ENCODE results near the gene UAP1L1. TPM values are rescaled to one million over a fixed set of nuclear protein-coding genes. Genes with fewer than 3 reads are reported as not detected.

The UAP1L1 gene
- total RNA-seq = 6.0 and 9.9 TPM in 2 replicates

GRCh38 chr9:137077010-137077747, at the start of gene UAP1L1:
UAP1L1 (plus strand) TSS chr9:137077517; CDS start chr9:137077533, 16 bp downstream.

GRCh38 chr9:137031904-137032640, 45.2 kb upstream of the UAP1L1 start, which contains the start of gene FUT7:
FUT7 (minus strand) TSS chr9:137032088; CDS start chr9:137031991, 97 bp downstream.

DNA sequence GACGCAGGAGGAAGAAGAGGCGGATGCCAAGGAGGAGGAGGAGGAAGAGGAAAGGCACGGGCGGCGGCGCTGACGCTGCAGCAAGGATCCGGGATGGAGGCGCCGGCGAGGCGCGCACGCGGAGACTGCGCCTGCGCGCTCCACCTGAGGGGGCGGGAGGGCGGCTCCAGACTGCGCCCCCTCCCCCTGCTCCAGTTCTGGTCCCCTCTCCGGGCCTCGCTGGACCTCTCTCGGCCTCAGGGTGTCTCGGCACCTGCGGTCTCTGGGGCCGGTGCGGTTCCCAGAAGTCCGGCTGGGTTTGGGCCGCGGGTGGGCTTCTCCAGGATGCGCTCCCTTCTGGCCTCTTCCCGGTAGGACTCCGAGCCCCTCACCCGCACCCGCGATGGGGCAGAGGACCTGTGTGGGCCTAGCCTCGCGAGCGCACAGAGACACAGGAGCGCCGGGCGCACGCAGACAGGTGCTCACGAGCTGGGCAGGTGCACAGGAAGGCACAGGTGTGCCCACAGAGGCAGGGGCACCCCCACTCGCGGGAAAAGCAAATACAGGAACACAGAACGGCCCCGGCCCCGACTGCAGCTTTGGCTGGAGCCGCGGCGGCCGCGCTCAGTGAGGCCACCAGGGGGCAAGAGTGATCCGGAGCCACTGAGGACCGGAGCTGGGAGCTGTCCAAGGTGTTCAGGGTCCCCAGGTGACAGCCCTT, 31.1 kb upstream of the UAP1L1 start, which contains the start of gene NPDC1:
TSS of gene NPDC1 (minus strand) at position 90 of the 700 bp plus-strand sequence. CDS start 188 bp downstream, outside the sequence.

DNA sequence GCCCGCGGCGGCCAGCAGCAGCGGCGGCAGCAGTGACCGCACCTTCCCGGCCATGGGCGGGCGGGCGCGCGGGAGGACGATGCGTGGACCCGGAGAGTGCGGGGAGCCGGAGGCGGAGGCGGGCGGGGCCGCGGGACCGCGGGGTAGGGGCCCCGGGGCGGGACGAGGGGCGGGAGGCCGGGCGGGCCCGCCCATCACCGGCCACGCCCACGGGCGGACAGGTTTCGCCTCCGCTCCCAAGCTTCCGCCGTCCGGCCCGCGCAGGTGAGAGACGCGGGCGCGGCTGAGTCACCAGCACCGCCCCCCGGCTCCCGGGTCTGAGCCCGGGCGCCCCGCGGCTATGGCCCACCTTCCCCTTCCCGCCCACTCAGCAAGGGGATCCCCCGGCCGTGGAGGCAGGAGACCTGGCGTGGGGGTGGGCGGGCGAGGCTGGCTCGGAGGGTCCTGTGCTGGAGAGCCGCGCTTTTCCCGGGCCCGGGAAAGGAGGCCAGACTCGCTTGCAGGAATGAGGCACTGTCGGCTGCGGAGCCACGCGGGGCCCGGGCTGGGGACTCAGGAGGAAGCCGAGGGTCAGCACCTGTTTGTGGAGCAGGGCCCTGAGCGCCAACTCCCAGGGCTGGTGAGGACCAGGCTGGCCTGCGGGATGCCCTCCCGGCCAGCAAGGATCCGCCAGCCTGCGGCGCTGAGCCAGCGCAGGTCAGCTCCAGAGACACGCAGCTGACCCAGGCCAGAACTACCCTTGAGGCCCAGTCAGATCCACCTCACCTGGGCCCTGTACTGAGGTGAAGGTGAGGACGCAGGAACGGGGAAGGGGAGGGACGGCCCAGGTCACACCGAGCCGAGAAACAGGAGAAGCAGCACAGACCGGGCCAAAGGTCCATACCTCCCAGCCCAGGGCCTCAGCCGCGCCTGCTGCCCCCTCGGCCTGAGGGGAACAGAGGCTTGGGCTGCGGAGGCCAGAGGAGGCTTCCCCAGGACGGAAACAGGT, 23.1 kb upstream of the UAP1L1 start, which contains the start of gene ENTPD2:
TSS of gene ENTPD2 (minus strand) at position 118 of the 988 bp plus-strand sequence. CDS start at position 54, 64 bp downstream.

DNA sequence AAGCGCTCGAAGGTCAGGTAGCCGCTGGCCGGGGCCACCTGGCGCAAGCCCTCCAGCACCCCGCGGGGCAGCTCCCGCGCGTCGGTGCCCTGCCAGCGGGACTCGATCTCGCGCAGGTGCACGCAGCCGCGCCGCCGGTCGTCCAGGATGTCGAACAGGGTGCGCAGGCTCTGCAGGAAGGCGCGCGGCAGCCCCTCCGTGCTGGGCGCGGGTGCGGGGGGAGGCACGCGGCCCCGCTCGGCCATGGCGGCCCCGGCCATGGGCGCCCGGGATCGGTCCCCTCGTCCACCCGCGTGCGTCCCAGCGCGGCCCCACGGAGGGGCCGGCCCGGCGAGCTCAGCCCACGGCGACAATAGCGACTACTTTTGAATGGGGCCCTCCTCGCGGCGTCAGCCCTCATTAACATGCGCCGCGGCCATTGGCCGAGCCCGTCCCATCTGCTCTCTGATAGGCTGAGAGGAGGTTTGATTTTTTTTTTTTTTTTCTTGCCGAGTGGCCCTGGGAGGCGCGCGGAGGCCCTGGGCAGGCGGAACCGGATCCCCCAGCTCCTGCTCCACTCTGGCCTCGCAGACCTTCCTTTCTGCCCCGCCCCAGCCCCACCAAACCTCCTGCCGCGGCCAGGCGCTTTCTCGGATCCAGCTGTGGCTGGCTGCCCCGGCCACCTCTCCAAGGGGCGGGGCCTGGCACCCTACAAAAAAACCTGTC, 7.0 kb upstream of the UAP1L1 start, which contains the start of gene SAPCD2:
TSS of gene SAPCD2 (minus strand) at position 357 of the 705 bp plus-strand sequence. CDS start at position 260, 97 bp downstream.

GRCh38 chr9:137086531-137087408, 9.5 kb downstream of the UAP1L1 start, which contains the start of gene MAN1B1:
MAN1B1 (plus strand) TSS chr9:137086985; CDS start chr9:137087000, 15 bp downstream.

DNA sequence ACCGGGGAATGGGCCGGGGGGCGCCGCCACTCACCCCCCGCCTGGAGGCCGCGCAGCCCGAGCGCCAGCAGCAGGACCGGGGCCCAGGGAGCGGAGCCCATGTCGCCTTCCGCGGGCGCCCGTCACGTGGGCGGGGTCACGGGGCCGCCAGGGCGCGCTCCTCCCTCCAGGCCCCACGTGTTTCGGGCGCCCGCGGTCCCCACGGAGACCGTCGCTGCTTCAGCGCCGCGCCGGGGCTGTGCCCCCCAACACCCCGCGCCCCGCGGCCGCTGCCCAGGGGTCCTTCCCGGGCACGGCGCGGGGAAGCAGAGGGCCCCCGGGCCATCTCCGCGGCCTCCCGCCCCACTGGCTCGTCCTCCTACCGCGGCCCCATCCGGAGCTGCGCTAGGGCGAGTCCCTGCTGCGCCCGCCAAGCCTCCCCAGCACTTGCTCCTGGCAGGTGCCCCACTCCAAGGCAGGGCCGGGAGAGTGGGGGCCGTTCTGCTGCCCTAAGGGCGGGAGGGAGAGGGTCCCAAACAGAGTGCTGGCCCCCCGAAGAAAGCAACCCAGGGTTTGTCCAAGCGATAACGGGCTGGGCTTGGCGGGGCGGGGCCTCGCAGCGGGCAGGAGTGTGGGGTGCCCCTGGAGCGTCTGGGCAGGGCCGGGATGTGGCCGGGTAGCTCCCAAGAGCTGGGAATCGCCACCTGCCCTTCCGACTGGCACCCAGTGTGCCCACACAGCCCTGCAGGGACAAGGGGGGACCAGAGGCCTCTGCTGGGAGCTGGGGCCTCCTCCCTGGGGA, 37.5 kb downstream of the UAP1L1 start, which contains the start of gene DPP7:
TSS of gene DPP7 (minus strand) at position 121 of the 781 bp plus-strand sequence. CDS start at position 101, 20 bp downstream.

Other genes with a start within 250 kb of the UAP1L1 start
- gene AJM1, start 235.0 kb upstream of the UAP1L1 start, total RNA-seq = 1.1 and 1.4 TPM in 2 replicates
- gene PHPT1, start 228.1 kb upstream of the UAP1L1 start, total RNA-seq = 109 TPM in 2 replicates
- gene MAMDC4, start 225.2 kb upstream of the UAP1L1 start, total RNA-seq = 0.37 and 0.78 TPM in 2 replicates
- gene EDF1, start 211.2 kb upstream of the UAP1L1 start, total RNA-seq = 418 and 434 TPM in 2 replicates
- 3.9 and 5.9 TPM in 2 replicates for gene TRAF2, start 191.0 kb upstream of the UAP1L1 start, total RNA-seq
- gene FBXW5, start 132.8 kb upstream of the UAP1L1 start, total RNA-seq = 137 and 146 TPM in 2 replicates
- not detected in 2 replicates for gene C8G, start 132.3 kb upstream of the UAP1L1 start, total RNA-seq
- gene LCN12, start 125.2 kb upstream of the UAP1L1 start, total RNA-seq = not detected in 2 replicates
- 211 and 233 TPM in 2 replicates for gene PTGDS, start 100.0 kb upstream of the UAP1L1 start, total RNA-seq
- 0.73 TPM in 1 of 2 replicates, not detected in the other for gene LCNL1, start 94.5 kb upstream of the UAP1L1 start, total RNA-seq
- 22.2 and 22.3 TPM in 2 replicates for gene PAXX, start 85.1 kb upstream of the UAP1L1 start, total RNA-seq
- gene CLIC3, start 80.9 kb upstream of the UAP1L1 start, total RNA-seq = 0.83 and 3.2 TPM in 2 replicates
- gene ABCA2, start 49.3 kb upstream of the UAP1L1 start, total RNA-seq = 27.1 and 27.6 TPM in 2 replicates
- not detected in 2 replicates for gene FUT7, start 45.4 kb upstream of the UAP1L1 start, total RNA-seq
- gene NPDC1, start 31.3 kb upstream of the UAP1L1 start, total RNA-seq = 58.8 and 86.1 TPM in 2 replicates
- gene ENTPD2, start 23.5 kb upstream of the UAP1L1 start, total RNA-seq = not detected in 2 replicates
- 0.34 and 0.75 TPM in 2 replicates for gene SAPCD2, start 7.0 kb upstream of the UAP1L1 start, total RNA-seq
- gene MAN1B1, start 9.5 kb downstream of the UAP1L1 start, total RNA-seq = 59.6 and 67.2 TPM in 2 replicates
- gene DPP7, start 37.2 kb downstream of the UAP1L1 start, total RNA-seq = 97.4 and 113 TPM in 2 replicates
- 0.29 TPM in 1 of 2 replicates, not detected in the other for gene GRIN1, start 61.6 kb downstream of the UAP1L1 start, total RNA-seq
- not detected in 2 replicates for gene LRRC26, start 92.5 kb downstream of the UAP1L1 start, total RNA-seq
- gene TMEM210, start 94.5 kb downstream of the UAP1L1 start, total RNA-seq = not detected in 2 replicates
- 10.9 and 19.1 TPM in 2 replicates for gene ANAPC2, start 111.0 kb downstream of the UAP1L1 start, total RNA-seq
- gene SSNA1, start 111.2 kb downstream of the UAP1L1 start, total RNA-seq = 50.5 and 62.2 TPM in 2 replicates
- 9.4 and 14.9 TPM in 2 replicates for gene TPRN, start 123.2 kb downstream of the UAP1L1 start, total RNA-seq
- gene TMEM203, start 128.1 kb downstream of the UAP1L1 start, total RNA-seq = 33.2 and 33.7 TPM in 2 replicates
- gene NDOR1, start 128.2 kb downstream of the UAP1L1 start, total RNA-seq = 8.0 and 9.5 TPM in 2 replicates
- not detected in 2 replicates for gene RNF208, start 144.7 kb downstream of the UAP1L1 start, total RNA-seq
- 1.4 TPM in 1 of 2 replicates, not detected in the other for gene CYSRT1, start 147.7 kb downstream of the UAP1L1 start, total RNA-seq
- gene RNF224, start 150.0 kb downstream of the UAP1L1 start, total RNA-seq = not detected in 2 replicates
- gene SLC34A3, start 153.4 kb downstream of the UAP1L1 start, total RNA-seq = not detected in 2 replicates
- 118 and 122 TPM in 2 replicates for gene TUBB4B, start 163.8 kb downstream of the UAP1L1 start, total RNA-seq
- gene STPG3, start 173.8 kb downstream of the UAP1L1 start, total RNA-seq = not detected in 2 replicates
- 33.9 and 37.6 TPM in 2 replicates for gene NELFB, start 177.8 kb downstream of the UAP1L1 start, total RNA-seq
- 4.0 and 5.3 TPM in 2 replicates for gene TOR4A, start 200.2 kb downstream of the UAP1L1 start, total RNA-seq
- gene NRARP, start 224.8 kb downstream of the UAP1L1 start, total RNA-seq = 0.29 and 1.7 TPM in 2 replicates